HepG2 (cell line): ENCODE results near the gene ZMYM1. TPM values are rescaled to one million over a fixed set of nuclear protein-coding genes. Genes with fewer than 3 reads are reported as not detected.

Experiments
- BCL3 ChIP-seq: sonication (generic); formaldehyde crosslinking; IDR thresholded peaks from 2 replicates; pipeline ENCODE4 v1.5.1; 2020; ENCODE audit warnings: mild to moderate bottlenecking, missing genetic modification reagents, moderate library complexity
- FOXA3 ChIP-seq: IDR thresholded peaks from 2 replicates; pipeline ENCODE4 v1.6.1; 2016; ENCODE audit warnings: missing genetic modification reagents, missing compliant biosample characterization
- IRF9 ChIP-seq: sonication (generic); formaldehyde crosslinking; IDR thresholded peaks from 2 replicates; pipeline ENCODE4 v1.8.0; 2022; ENCODE audit warnings: missing genetic modification reagents, mild to moderate bottlenecking, borderline replicate concordance
- PHF21A ChIP-seq: sonication (generic); formaldehyde crosslinking; IDR thresholded peaks from 2 replicates; pipeline ENCODE4 v1.5.0; 2020; ENCODE audit warnings: mild to moderate bottlenecking, missing genetic modification reagents
- RXRA ChIP-seq: sonication (generic); formaldehyde crosslinking; IDR thresholded peaks from 2 replicates; pipeline ENCODE4 v1.5.1; 2020; ENCODE audit warnings: missing genetic modification reagents
- TARDBP ChIP-seq: sonication (generic); formaldehyde crosslinking; IDR thresholded peaks from 2 replicates; pipeline ENCODE4 v1.8.0; 2022; ENCODE audit warnings: mild to moderate bottlenecking, missing genetic modification reagents
- YEATS2 ChIP-seq: sonication (generic); formaldehyde crosslinking; IDR thresholded peaks from 2 replicates; pipeline ENCODE4 v1.4.0; 2020; ENCODE audit warnings: missing genetic modification reagents, borderline replicate concordance
- ZFY ChIP-seq: sonication (generic); formaldehyde crosslinking; IDR thresholded peaks from 2 replicates; pipeline ENCODE4 v1.4.0; 2020; ENCODE audit warnings: missing genetic modification reagents
- ZNF44 ChIP-seq: sonication (generic); formaldehyde crosslinking; IDR thresholded peaks from 2 replicates; pipeline ENCODE4 v1.5.1; 2020; ENCODE audit warnings: mild to moderate bottlenecking, missing genetic modification reagents
- ZNF572 ChIP-seq: sonication (generic); formaldehyde crosslinking; IDR thresholded peaks from 2 replicates; pipeline ENCODE4 v1.5.1; 2020; ENCODE audit warnings: mild to moderate bottlenecking, missing genetic modification reagents
- ZNF607 ChIP-seq: sonication (generic); formaldehyde crosslinking; IDR thresholded peaks from 2 replicates; pipeline ENCODE4 v1.5.1; 2020; ENCODE audit warnings: missing genetic modification reagents, mild to moderate bottlenecking, borderline replicate concordance
- ZNF687 ChIP-seq: sonication (generic); formaldehyde crosslinking; IDR thresholded peaks from 2 replicates; pipeline ENCODE4 v1.5.1; 2020; ENCODE audit warnings: mild to moderate bottlenecking, missing genetic modification reagents, moderate library complexity
- ZNF720 ChIP-seq: sonication (generic); formaldehyde crosslinking; IDR thresholded peaks from 2 replicates; pipeline ENCODE4 v1.4.0; 2020; ENCODE audit warnings: missing genetic modification reagents
- polyA plus RNA-seq, 8 experiments: library from polyadenylated mRNA; depleted of rRNA in 3 of 8; stranded (reverse) in 7 of 8; unstranded in 1 of 8; fragments of >200 nt; fragmentation: Illumina TruSeq in 4 of 8; extraction: Trizol in 4 of 8; gene quantifications; 2 replicates each; pipeline versions ENCODE4 v1.2.1 to v1.2.3, GENCODE V29; 2011 to 2016; ENCODE audit warnings: low read depth in 4 of 8, missing spikeins in 1 of 8, mixed read lengths in 1 of 8; ENCODE audit not compliant: insufficient read depth in 1 of 8
- total RNA-seq, 5 experiments: library from RNA; depleted of rRNA; stranded (reverse); fragments of >200 nt; fragmentation: Illumina TruSeq; extraction: Trizol; gene quantifications; 2 replicates each; pipeline ENCODE4 v1.2.3, GENCODE V29; 2016; ENCODE audit warnings: low read depth in 1 of 5
- TF ChIP-seq, protein P1 (sequence below): sonication (generic); formaldehyde crosslinking; IDR thresholded peaks from 2 replicates; pipeline ENCODE4 v1.5.0; 2020; ENCODE audit warnings: mild to moderate bottlenecking, missing genetic modification reagents, borderline replicate concordance
- TF ChIP-seq, protein P2 (sequence below): IDR thresholded peaks from 2 replicates; pipeline ENCODE4 v1.6.1; 2016
- TF ChIP-seq, protein P3 (sequence below): sonication (generic); formaldehyde crosslinking; IDR thresholded peaks from 2 replicates; pipeline ENCODE4 v1.5.0; 2020; ENCODE audit warnings: missing genetic modification reagents

The ZMYM1 gene
- total and polyA plus RNA-seq, 2 of the 13 experiments (the other 11 are each of a cell fraction or from before 2014, with no cell fraction given) = 10.0 to 16.2 TPM

GRCh38 chr1:35079003-35079930 is at the start of gene ZMYM1 (continued):
- TF ChIP-seq ZNF720 (CRISPR knock-in tag) (no peak), IRF9 (CRISPR knock-in tag) (no peak; the same call in 1 of the 2 replicates), ZFY (CRISPR knock-in tag) (peak; percentile 90), ZNF607 (CRISPR knock-in tag) (peak; percentile 72; the same call in 1 of the 2 replicates), ZNF687 (CRISPR knock-in tag) (peak; percentile 88), ZNF44 (CRISPR knock-in tag) (peak; percentile 72; the same call in 1 of the 2 replicates), YEATS2 (CRISPR knock-in tag) (peak; percentile 90), BCL3 (CRISPR knock-in tag) (0 out of 2 replicates have a peak, but pooled peaks have one; percentile 72), FOXA3 (no peak), TARDBP (CRISPR knock-in tag) (no peak; the same call in 1 of the 2 replicates), RXRA (CRISPR knock-in tag) (no peak), ZNF572 (CRISPR knock-in tag) (0 out of 2 replicates have a peak, but pooled peaks have one; percentile 26), PHF21A (CRISPR knock-in tag) (peak; percentile 73; the same call in 1 of the 2 replicates)
- TF ChIP-seq, protein P1, sequence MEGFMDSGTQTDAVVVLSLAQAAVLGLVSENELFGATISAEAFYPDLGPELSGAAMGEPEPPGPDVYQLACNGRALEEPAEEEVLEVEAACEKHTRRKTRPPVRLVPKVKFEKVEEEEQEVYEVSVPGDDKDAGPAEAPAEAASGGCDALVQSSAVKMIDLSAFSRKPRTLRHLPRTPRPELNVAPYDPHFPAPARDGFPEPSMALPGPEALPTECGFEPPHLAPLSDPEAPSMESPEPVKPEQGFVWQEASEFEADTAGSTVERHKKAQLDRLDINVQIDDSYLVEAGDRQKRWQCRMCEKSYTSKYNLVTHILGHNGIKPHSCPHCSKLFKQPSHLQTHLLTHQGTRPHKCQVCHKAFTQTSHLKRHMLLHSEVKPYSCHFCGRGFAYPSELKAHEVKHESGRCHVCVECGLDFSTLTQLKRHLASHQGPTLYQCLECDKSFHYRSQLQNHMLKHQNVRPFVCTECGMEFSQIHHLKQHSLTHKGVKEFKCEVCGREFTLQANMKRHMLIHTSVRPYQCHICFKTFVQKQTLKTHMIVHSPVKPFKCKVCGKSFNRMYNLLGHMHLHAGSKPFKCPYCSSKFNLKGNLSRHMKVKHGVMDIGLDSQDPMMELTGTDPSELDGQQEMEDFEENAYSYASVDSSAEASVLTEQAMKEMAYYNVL (CRISPR knock-in tag) = no peak; the same call in 1 of the 2 replicates
- TF ChIP-seq, protein P2, sequence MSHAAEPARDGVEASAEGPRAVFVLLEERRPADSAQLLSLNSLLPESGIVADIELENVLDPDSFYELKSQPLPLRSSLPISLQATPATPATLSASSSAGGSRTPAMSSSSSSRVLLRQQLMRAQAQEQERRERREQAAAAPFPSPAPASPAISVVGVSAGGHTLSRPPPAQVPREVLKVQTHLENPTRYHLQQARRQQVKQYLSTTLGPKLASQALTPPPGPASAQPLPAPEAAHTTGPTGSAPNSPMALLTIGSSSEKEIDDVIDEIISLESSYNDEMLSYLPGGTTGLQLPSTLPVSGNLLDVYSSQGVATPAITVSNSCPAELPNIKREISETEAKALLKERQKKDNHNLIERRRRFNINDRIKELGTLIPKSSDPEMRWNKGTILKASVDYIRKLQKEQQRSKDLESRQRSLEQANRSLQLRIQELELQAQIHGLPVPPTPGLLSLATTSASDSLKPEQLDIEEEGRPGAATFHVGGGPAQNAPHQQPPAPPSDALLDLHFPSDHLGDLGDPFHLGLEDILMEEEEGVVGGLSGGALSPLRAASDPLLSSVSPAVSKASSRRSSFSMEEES (CRISPR knock-in tag) = 0 out of 2 replicates have a peak, but pooled peaks have one; percentile 33
- TF ChIP-seq, protein P3, sequence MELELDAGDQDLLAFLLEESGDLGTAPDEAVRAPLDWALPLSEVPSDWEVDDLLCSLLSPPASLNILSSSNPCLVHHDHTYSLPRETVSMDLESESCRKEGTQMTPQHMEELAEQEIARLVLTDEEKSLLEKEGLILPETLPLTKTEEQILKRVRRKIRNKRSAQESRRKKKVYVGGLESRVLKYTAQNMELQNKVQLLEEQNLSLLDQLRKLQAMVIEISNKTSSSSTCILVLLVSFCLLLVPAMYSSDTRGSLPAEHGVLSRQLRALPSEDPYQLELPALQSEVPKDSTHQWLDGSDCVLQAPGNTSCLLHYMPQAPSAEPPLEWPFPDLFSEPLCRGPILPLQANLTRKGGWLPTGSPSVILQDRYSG = no peak
